Osteocyte (in vitro differentiated cells): ENCODE data around the gene PTPRD. TPM values are rescaled to one million over a fixed set of nuclear protein-coding genes. Genes with fewer than 3 reads are reported as not detected.

Experiments
- DNase-seq: peaks from one replicate; pipeline ENCODE4 v3.0.0; 2021; ENCODE audit warnings: mixed read lengths; ENCODE audit not compliant: unreplicated experiment; ENCODE audit errors: extremely low spot score
- H3K27ac Mint-ChIP-seq: one replicate; pipeline ENCODE4 v1.8.0; 2021; ENCODE audit warnings: mild to moderate bottlenecking, mixed read lengths; ENCODE audit not compliant: unreplicated experiment
- H3K27me3 Mint-ChIP-seq: one replicate; pipeline ENCODE4 v1.8.0; 2021; ENCODE audit warnings: mixed read lengths; ENCODE audit not compliant: unreplicated experiment
- H3K36me3 Mint-ChIP-seq: one replicate; pipeline ENCODE4 v1.8.0; 2021; ENCODE audit warnings: mixed read lengths; ENCODE audit not compliant: unreplicated experiment
- H3K4me1 Mint-ChIP-seq: one replicate; pipeline ENCODE4 v1.8.0; 2021; ENCODE audit warnings: mixed read lengths; ENCODE audit not compliant: unreplicated experiment
- H3K4me3 Mint-ChIP-seq: one replicate; pipeline ENCODE4 v1.8.0; 2021; ENCODE audit warnings: mild to moderate bottlenecking, moderate library complexity, mixed read lengths; ENCODE audit not compliant: unreplicated experiment
- H3K9me3 Mint-ChIP-seq: one replicate; pipeline ENCODE4 v1.8.0; 2021; ENCODE audit warnings: mixed read lengths; ENCODE audit not compliant: unreplicated experiment
- CTCF ChIP-seq: fragments of 200-600 bp; sonication (generic); IDR thresholded peaks from 2 replicates; pipeline ENCODE4 v1.5.0; 2021; ENCODE audit warnings: antibody characterized with exemption, mild to moderate bottlenecking, moderate library complexity
- total RNA-seq: library from RNA; stranded (reverse); gene quantifications from 2 replicates; pipeline ENCODE4 v1.2.1, GENCODE V29; 2021

Gene PTPRD
- total RNA-seq, 1 donor from 2014 or later = 5.4 TPM

- H3K36me3 Mint-ChIP-seq = no peaks in the 10 kb centered on the region
- no peak overlapping the region for H3K27ac Mint-ChIP-seq
- H3K9me3 Mint-ChIP-seq = no peaks in the 10 kb centered on the region
- DNase-seq = no peak
- H3K27me3 Mint-ChIP-seq = peaks cover 9% of the 10 kb centered on the region
- no peak overlapping the region for H3K4me3 Mint-ChIP-seq
- H3K4me1 Mint-ChIP-seq = peaks cover 3% of the 10 kb centered on the region
- no peak for TF ChIP-seq CTCF
Measured at GRCh38 chr9:10041726-10042229, 571.0 kb downstream of the PTPRD start.

GRCh38 chr9:10036095-10036494 lies 576.7 kb downstream of the PTPRD start:
- Mint-ChIP-seq H3K27me3 (no peaks in the 10 kb centered on the region), H3K4me1 (no peaks in the 10 kb centered on the region), H3K36me3 (no peaks in the 10 kb centered on the region), H3K4me3 (no peak overlapping the region), H3K9me3 (no peaks in the 10 kb centered on the region), H3K27ac (no peak overlapping the region)
- no peak for DNase-seq
- no peak for TF ChIP-seq CTCF

GRCh38 chr9:10032166-10032565 lies 580.6 kb downstream of the PTPRD start:
- no peak for DNase-seq
- Mint-ChIP-seq H3K4me1 (no peaks in the 10 kb centered on the region), H3K4me3 (no peak overlapping the region), H3K36me3 (no peaks in the 10 kb centered on the region), H3K9me3 (peaks cover 9% of the 10 kb centered on the region), H3K27me3 (no peaks in the 10 kb centered on the region), H3K27ac (no peak overlapping the region)
- TF ChIP-seq CTCF = no peak

GRCh38 chr9:10026443-10026984 lies 586.3 kb downstream of the PTPRD start:
- peaks cover 9% of the 10 kb centered on the region for H3K9me3 Mint-ChIP-seq
- no peaks in the 10 kb centered on the region for H3K36me3 Mint-ChIP-seq
- no peaks in the 10 kb centered on the region for H3K27me3 Mint-ChIP-seq
- H3K4me3 Mint-ChIP-seq = no peak overlapping the region
- no peak overlapping the region for H3K27ac Mint-ChIP-seq
- no peak for DNase-seq
- no peak for TF ChIP-seq CTCF
- no peaks in the 10 kb centered on the region for H3K4me1 Mint-ChIP-seq

GRCh38 chr9:10015755-10016154 lies 597.0 kb downstream of the PTPRD start:
- no peak overlapping the region for H3K4me3 Mint-ChIP-seq
- no peak for DNase-seq
- H3K27ac Mint-ChIP-seq = no peak overlapping the region
- no peaks in the 10 kb centered on the region for H3K9me3 Mint-ChIP-seq
- no peak for TF ChIP-seq CTCF
- peaks cover 4% of the 10 kb centered on the region for H3K27me3 Mint-ChIP-seq
- H3K36me3 Mint-ChIP-seq = no peaks in the 10 kb centered on the region
- H3K4me1 Mint-ChIP-seq = no peaks in the 10 kb centered on the region
